HEK293 (cell line): ENCODE data around the gene PAK3.

ENCODE experiments used
- CTCF ChIA-PET: fragments of 350-600 bp; formaldehyde crosslinking; extraction: SDS; loops from one replicate; lab custom pipeline; 2021; ENCODE audit warnings: antibody characterized with exemption; lab: Yijun Ruan, JAX
- POLR2A ChIA-PET: fragments of 300-600 bp; formaldehyde crosslinking; extraction: SDS; loops from one replicate; lab custom pipeline; 2020; ENCODE audit warnings: antibody characterized with exemption, inconsistent platforms; lab: Yijun Ruan, JAX
- H3K27ac ChIP-seq: fragments of 200-500 bp; sonication (Bioruptor generic); 2 replicates; pipeline ENCODE4 v1.5.1; 2014; ENCODE audit warnings: low read depth, low read length, control low read depth, inconsistent platforms; ENCODE audit errors: extremely low read depth
- H3K36me3 ChIP-seq, 2 experiments: fragments of 200-500 bp in 1 of 2; sonication (Bioruptor generic) in 1 of 2; 1 replicate in 1 of 2; 2 replicates in 1 of 2; pipeline ENCODE4 v1.5.1; 2014 to 2017; ENCODE audit warnings: inconsistent platforms in 2 of 2, low read length in 2 of 2; ENCODE audit not compliant: control insufficient read depth in 2 of 2, insufficient read depth in 1 of 2
- H3K4me1 ChIP-seq: fragments of 200-500 bp; sonication (Bioruptor generic); 2 replicates; pipeline ENCODE4 v1.5.1; 2014; ENCODE audit warnings: mild to moderate bottlenecking, low read length, inconsistent platforms; ENCODE audit not compliant: control insufficient read depth, insufficient read depth
- H3K4me3 ChIP-seq: 2 replicates; pipeline ENCODE4 v1.5.1; 2011; ENCODE audit warnings: low read depth, mild to moderate bottlenecking, control low read depth, low read length, moderate library complexity
- H3K9me3 ChIP-seq: fragments of 200-500 bp; sonication (Bioruptor generic); 2 replicates; pipeline ENCODE4 v1.5.1; 2014; ENCODE audit warnings: low read depth, low read length, inconsistent platforms; ENCODE audit not compliant: control insufficient read depth, insufficient read depth
- ZBTB17 ChIP-seq: fragments of 450-650 bp; formaldehyde crosslinking; IDR thresholded peaks from 2 replicates; pipeline ENCODE4 v1.5.1; 2016; ENCODE audit warnings: missing biosample characterization, missing genetic modification characterization
- ZNF140 ChIP-seq: fragments of 450-650 bp; formaldehyde crosslinking; IDR thresholded peaks from 2 replicates; pipeline ENCODE4 v1.5.1; 2016; ENCODE audit warnings: missing biosample characterization, missing genetic modification characterization
- ZNF174 ChIP-seq: fragments of 450-650 bp; formaldehyde crosslinking; IDR thresholded peaks from 2 replicates; pipeline ENCODE4 v1.5.0; 2017; ENCODE audit warnings: missing biosample characterization, mild to moderate bottlenecking, missing genetic modification characterization
- ZNF585B ChIP-seq: fragments of 450-650 bp; formaldehyde crosslinking; IDR thresholded peaks from 2 replicates; pipeline ENCODE4 v1.5.1; 2016; ENCODE audit warnings: missing biosample characterization, missing genetic modification characterization
- ZNF629 ChIP-seq: fragments of 450-650 bp; formaldehyde crosslinking; IDR thresholded peaks from 2 replicates; pipeline ENCODE4 v1.5.1; 2017; ENCODE audit warnings: missing biosample characterization, missing genetic modification characterization
- ZNF701 ChIP-seq: fragments of 450-650 bp; formaldehyde crosslinking; IDR thresholded peaks from 2 replicates; pipeline ENCODE4 v1.5.1; 2016; ENCODE audit warnings: missing biosample characterization, missing genetic modification characterization
- ZNF747 ChIP-seq: fragments of 450-650 bp; formaldehyde crosslinking; IDR thresholded peaks from 2 replicates; pipeline ENCODE4 v1.5.1; 2016; ENCODE audit warnings: missing biosample characterization, missing genetic modification characterization
- ZSCAN16 ChIP-seq: fragments of 450-650 bp; formaldehyde crosslinking; IDR thresholded peaks from 2 replicates; pipeline ENCODE4 v1.5.1; 2016; ENCODE audit warnings: missing biosample characterization, missing genetic modification characterization
- TF ChIP-seq, protein P1 (sequence below): fragments of 450-650 bp; formaldehyde crosslinking; IDR thresholded peaks from 2 replicates; pipeline ENCODE4 v1.5.1; 2016; ENCODE audit warnings: missing biosample characterization, missing genetic modification characterization
- TF ChIP-seq, protein P2 (sequence below): fragments of 450-650 bp; formaldehyde crosslinking; IDR thresholded peaks from 2 replicates; pipeline ENCODE4 v1.5.1; 2017; ENCODE audit warnings: missing biosample characterization, missing genetic modification characterization
- TF ChIP-seq, protein P3 (sequence below): fragments of 450-650 bp; formaldehyde crosslinking; IDR thresholded peaks from 2 replicates; pipeline ENCODE4 v1.5.1; 2016; ENCODE audit warnings: missing biosample characterization, missing genetic modification characterization, borderline replicate concordance
- TF ChIP-seq, protein P4 (sequence below): fragments of 450-650 bp; formaldehyde crosslinking; conservative IDR thresholded peaks from 2 replicates; pipeline ENCODE4 v1.5.1; 2016; ENCODE audit warnings: low read depth, missing biosample characterization, missing genetic modification characterization
- TF ChIP-seq, protein P5 (sequence below): fragments of 450-650 bp; formaldehyde crosslinking; IDR thresholded peaks from 2 replicates; pipeline ENCODE4 v1.5.1; 2016; ENCODE audit warnings: missing biosample characterization, missing genetic modification characterization

Gene PAK3

DNA sequence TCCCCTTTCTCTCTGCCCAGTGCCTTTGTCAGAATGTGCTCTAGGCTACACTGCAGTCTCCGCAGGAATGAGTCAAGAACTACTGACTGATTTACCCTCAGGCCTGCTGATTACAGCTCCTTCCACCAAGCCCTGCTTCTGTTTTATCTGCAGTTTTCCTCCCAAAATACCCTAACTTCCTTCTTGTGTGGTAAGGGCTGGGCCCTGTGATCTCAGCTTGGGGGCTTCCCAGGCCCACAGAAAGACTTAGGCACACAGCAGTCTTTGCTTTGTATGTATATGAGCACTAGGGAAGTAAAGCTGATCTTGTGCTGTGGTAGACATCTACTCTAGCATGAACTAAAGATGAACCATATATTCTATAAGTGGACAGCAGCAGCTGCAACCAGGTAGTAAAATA, 18.8 kb downstream of the PAK3 start:
- H3K4me3 ChIP-seq: no peak overlapping the region
- POLR2A ChIA-PET: no interaction called here
- CTCF ChIA-PET: interaction anchor here (0.5 to 1.4 kb wide), 3 partner anchors 14 to 1032 kb away, joined by 3 to 5 read pairs (median 3); no protein-coding TSS in a partner anchor
- no peak overlapping the region for H3K27ac ChIP-seq
- H3K9me3 ChIP-seq: no peaks in the 10 kb centered on the region
- H3K4me1 ChIP-seq: no peaks in the 10 kb centered on the region
- TF ChIP-seq, protein P1, sequence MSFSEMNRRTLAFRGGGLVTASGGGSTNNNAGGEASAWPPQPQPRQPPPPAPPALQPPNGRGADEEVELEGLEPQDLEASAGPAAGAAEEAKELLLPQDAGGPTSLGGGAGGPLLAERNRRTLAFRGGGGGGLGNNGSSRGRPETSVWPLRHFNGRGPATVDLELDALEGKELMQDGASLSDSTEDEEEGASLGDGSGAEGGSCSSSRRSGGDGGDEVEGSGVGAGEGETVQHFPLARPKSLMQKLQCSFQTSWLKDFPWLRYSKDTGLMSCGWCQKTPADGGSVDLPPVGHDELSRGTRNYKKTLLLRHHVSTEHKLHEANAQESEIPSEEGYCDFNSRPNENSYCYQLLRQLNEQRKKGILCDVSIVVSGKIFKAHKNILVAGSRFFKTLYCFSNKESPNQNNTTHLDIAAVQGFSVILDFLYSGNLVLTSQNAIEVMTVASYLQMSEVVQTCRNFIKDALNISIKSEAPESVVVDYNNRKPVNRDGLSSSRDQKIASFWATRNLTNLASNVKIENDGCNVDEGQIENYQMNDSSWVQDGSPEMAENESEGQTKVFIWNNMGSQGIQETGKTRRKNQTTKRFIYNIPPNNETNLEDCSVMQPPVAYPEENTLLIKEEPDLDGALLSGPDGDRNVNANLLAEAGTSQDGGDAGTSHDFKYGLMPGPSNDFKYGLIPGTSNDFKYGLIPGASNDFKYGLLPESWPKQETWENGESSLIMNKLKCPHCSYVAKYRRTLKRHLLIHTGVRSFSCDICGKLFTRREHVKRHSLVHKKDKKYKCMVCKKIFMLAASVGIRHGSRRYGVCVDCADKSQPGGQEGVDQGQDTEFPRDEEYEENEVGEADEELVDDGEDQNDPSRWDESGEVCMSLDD: no peak
- TF ChIP-seq ZNF174 (tag by site-specific recombination) (no peak), ZNF585B (tag by site-specific recombination) (no peak), ZBTB17 (tag by site-specific recombination) (no peak), ZSCAN16 (tag by site-specific recombination) (no peak), ZNF140 (tag by site-specific recombination) (no peak), ZNF629 (no peak), ZNF747 (no peak), ZNF701 (tag by site-specific recombination) (no peak)
- TF ChIP-seq, protein P2, sequence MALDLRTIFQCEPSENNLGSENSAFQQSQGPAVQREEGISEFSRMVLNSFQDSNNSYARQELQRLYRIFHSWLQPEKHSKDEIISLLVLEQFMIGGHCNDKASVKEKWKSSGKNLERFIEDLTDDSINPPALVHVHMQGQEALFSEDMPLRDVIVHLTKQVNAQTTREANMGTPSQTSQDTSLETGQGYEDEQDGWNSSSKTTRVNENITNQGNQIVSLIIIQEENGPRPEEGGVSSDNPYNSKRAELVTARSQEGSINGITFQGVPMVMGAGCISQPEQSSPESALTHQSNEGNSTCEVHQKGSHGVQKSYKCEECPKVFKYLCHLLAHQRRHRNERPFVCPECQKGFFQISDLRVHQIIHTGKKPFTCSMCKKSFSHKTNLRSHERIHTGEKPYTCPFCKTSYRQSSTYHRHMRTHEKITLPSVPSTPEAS: no peak
- TF ChIP-seq, protein P3, sequence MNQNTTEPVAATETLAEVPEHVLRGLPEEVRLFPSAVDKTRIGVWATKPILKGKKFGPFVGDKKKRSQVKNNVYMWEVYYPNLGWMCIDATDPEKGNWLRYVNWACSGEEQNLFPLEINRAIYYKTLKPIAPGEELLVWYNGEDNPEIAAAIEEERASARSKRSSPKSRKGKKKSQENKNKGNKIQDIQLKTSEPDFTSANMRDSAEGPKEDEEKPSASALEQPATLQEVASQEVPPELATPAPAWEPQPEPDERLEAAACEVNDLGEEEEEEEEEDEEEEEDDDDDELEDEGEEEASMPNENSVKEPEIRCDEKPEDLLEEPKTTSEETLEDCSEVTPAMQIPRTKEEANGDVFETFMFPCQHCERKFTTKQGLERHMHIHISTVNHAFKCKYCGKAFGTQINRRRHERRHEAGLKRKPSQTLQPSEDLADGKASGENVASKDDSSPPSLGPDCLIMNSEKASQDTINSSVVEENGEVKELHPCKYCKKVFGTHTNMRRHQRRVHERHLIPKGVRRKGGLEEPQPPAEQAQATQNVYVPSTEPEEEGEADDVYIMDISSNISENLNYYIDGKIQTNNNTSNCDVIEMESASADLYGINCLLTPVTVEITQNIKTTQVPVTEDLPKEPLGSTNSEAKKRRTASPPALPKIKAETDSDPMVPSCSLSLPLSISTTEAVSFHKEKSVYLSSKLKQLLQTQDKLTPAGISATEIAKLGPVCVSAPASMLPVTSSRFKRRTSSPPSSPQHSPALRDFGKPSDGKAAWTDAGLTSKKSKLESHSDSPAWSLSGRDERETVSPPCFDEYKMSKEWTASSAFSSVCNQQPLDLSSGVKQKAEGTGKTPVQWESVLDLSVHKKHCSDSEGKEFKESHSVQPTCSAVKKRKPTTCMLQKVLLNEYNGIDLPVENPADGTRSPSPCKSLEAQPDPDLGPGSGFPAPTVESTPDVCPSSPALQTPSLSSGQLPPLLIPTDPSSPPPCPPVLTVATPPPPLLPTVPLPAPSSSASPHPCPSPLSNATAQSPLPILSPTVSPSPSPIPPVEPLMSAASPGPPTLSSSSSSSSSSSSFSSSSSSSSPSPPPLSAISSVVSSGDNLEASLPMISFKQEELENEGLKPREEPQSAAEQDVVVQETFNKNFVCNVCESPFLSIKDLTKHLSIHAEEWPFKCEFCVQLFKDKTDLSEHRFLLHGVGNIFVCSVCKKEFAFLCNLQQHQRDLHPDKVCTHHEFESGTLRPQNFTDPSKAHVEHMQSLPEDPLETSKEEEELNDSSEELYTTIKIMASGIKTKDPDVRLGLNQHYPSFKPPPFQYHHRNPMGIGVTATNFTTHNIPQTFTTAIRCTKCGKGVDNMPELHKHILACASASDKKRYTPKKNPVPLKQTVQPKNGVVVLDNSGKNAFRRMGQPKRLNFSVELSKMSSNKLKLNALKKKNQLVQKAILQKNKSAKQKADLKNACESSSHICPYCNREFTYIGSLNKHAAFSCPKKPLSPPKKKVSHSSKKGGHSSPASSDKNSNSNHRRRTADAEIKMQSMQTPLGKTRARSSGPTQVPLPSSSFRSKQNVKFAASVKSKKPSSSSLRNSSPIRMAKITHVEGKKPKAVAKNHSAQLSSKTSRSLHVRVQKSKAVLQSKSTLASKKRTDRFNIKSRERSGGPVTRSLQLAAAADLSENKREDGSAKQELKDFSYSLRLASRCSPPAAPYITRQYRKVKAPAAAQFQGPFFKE (tag by site-specific recombination): no peak
- TF ChIP-seq, protein P4, sequence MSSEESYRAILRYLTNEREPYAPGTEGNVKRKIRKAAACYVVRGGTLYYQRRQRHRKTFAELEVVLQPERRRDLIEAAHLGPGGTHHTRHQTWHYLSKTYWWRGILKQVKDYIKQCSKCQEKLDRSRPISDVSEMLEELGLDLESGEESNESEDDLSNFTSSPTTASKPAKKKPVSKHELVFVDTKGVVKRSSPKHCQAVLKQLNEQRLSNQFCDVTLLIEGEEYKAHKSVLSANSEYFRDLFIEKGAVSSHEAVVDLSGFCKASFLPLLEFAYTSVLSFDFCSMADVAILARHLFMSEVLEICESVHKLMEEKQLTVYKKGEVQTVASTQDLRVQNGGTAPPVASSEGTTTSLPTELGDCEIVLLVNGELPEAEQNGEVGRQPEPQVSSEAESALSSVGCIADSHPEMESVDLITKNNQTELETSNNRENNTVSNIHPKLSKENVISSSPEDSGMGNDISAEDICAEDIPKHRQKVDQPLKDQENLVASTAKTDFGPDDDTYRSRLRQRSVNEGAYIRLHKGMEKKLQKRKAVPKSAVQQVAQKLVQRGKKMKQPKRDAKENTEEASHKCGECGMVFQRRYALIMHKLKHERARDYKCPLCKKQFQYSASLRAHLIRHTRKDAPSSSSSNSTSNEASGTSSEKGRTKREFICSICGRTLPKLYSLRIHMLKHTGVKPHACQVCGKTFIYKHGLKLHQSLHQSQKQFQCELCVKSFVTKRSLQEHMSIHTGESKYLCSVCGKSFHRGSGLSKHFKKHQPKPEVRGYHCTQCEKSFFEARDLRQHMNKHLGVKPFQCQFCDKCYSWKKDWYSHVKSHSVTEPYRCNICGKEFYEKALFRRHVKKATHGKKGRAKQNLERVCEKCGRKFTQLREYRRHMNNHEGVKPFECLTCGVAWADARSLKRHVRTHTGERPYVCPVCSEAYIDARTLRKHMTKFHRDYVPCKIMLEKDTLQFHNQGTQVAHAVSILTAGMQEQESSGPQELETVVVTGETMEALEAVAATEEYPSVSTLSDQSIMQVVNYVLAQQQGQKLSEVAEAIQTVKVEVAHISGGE (tag by site-specific recombination): no peak
- TF ChIP-seq, protein P5, sequence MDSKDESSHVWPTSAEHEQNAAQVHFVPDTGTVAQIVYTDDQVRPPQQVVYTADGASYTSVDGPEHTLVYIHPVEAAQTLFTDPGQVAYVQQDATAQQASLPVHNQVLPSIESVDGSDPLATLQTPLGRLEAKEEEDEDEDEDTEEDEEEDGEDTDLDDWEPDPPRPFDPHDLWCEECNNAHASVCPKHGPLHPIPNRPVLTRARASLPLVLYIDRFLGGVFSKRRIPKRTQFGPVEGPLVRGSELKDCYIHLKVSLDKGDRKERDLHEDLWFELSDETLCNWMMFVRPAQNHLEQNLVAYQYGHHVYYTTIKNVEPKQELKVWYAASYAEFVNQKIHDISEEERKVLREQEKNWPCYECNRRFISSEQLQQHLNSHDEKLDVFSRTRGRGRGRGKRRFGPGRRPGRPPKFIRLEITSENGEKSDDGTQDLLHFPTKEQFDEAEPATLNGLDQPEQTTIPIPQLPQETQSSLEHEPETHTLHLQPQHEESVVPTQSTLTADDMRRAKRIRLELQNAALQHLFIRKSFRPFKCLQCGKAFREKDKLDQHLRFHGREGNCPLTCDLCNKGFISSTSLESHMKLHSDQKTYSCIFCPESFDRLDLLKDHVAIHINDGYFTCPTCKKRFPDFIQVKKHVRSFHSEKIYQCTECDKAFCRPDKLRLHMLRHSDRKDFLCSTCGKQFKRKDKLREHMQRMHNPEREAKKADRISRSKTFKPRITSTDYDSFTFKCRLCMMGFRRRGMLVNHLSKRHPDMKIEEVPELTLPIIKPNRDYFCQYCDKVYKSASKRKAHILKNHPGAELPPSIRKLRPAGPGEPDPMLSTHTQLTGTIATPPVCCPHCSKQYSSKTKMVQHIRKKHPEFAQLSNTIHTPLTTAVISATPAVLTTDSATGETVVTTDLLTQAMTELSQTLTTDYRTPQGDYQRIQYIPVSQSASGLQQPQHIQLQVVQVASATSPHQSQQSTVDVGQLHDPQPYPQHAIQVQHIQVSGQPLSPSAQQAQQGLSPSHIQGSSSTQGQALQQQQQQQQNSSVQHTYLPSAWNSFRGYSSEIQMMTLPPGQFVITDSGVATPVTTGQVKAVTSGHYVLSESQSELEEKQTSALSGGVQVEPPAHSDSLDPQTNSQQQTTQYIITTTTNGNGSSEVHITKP (tag by site-specific recombination): no peak
- H3K36me3 ChIP-seq: no peaks in the 10 kb centered on the region
